Astrocyte (in vitro differentiated cells and primary cell): Measurements from ENCODE around the gene LRRC7. TPM values are rescaled to one million over a fixed set of nuclear protein-coding genes. Genes with fewer than 3 reads are reported as not detected.

Experiments used
- DNase-seq: peaks from one replicate; pipeline ENCODE4 v3.0.0-alpha.2; 2010; ENCODE audit warnings: low read depth
- FAIRE-seq: peaks from 2 replicates; lab custom pipeline; 2011; peaks lifted over from hg19 to GRCh38; lab: Jason Lieb, UNC
- H2AFZ ChIP-seq: 2 replicates; pipeline ENCODE4 v1.6.0; 2012; ENCODE audit warnings: low read depth, low read length, inconsistent platforms
- H3K27ac ChIP-seq: 2 replicates; pipeline ENCODE4 v1.5.1; 2011; ENCODE audit warnings: low read depth, low read length, inconsistent platforms
- H3K27me3 ChIP-seq: 2 replicates; pipeline ENCODE4 v1.6.0; 2011; ENCODE audit warnings: low read length, inconsistent platforms; ENCODE audit not compliant: insufficient read depth
- H3K36me3 ChIP-seq: 2 replicates; pipeline ENCODE4 v1.5.1; 2011; ENCODE audit warnings: low read length, inconsistent platforms; ENCODE audit not compliant: insufficient read depth
- H3K4me1 ChIP-seq: 2 replicates; pipeline ENCODE4 v1.5.1; 2011; ENCODE audit warnings: low read length, inconsistent platforms; ENCODE audit not compliant: insufficient read depth
- H3K4me2 ChIP-seq: 2 replicates; pipeline ENCODE4 v1.6.0; 2012; ENCODE audit warnings: low read length, inconsistent platforms
- H3K4me3 ChIP-seq: 2 replicates; pipeline ENCODE4 v1.5.1; 2011; ENCODE audit warnings: low read depth, mild to moderate bottlenecking, low read length, inconsistent platforms; ENCODE audit not compliant: insufficient read depth
- H3K79me2 ChIP-seq: 2 replicates; pipeline ENCODE4 v1.6.0; 2012; ENCODE audit warnings: mild to moderate bottlenecking, low read length, inconsistent platforms; ENCODE audit not compliant: insufficient read depth
- H3K9ac ChIP-seq: 2 replicates; pipeline ENCODE4 v1.6.0; 2012; ENCODE audit warnings: mild to moderate bottlenecking, low read length, inconsistent platforms
- H3K9me3 ChIP-seq: 2 replicates; pipeline ENCODE4 v1.5.1; 2012; ENCODE audit warnings: low read depth, mild to moderate bottlenecking, low read length, inconsistent platforms; ENCODE audit not compliant: insufficient read depth
- H4K20me1 ChIP-seq: 2 replicates; pipeline ENCODE4 v1.6.0; 2012; ENCODE audit warnings: low read length, inconsistent platforms; ENCODE audit not compliant: insufficient read depth
- H3K27ac Mint-ChIP-seq: one replicate; pipeline ENCODE4 v1.8.0; 2021; ENCODE audit warnings: mild to moderate bottlenecking, mixed read lengths; ENCODE audit not compliant: unreplicated experiment
- H3K27me3 Mint-ChIP-seq: one replicate; pipeline ENCODE4 v1.8.0; 2021; ENCODE audit warnings: low read depth, mixed read lengths; ENCODE audit not compliant: unreplicated experiment
- H3K36me3 Mint-ChIP-seq: one replicate; pipeline ENCODE4 v1.8.0; 2021; ENCODE audit warnings: low read depth, mixed read lengths; ENCODE audit not compliant: unreplicated experiment
- H3K4me1 Mint-ChIP-seq: one replicate; pipeline ENCODE4 v1.8.0; 2021; ENCODE audit warnings: low read depth, mixed read lengths; ENCODE audit not compliant: unreplicated experiment
- H3K4me3 Mint-ChIP-seq: one replicate; pipeline ENCODE4 v1.8.0; 2021; ENCODE audit warnings: mild to moderate bottlenecking, moderate library complexity, mixed read lengths; ENCODE audit not compliant: unreplicated experiment
- H3K9me3 Mint-ChIP-seq: one replicate; pipeline ENCODE4 v1.8.0; 2021; ENCODE audit warnings: mild to moderate bottlenecking, mixed read lengths; ENCODE audit not compliant: unreplicated experiment
- EZH2 ChIP-seq: IDR thresholded peaks from 2 replicates; pipeline ENCODE4 v1.6.1; 2012; ENCODE audit warnings: mild to moderate bottlenecking, low read length, inconsistent platforms; ENCODE audit not compliant: insufficient read depth
- total RNA-seq: library from RNA; stranded (reverse); gene quantifications from 2 replicates; pipeline ENCODE4 v1.2.1, GENCODE V29; 2021
- TF ChIP-seq, protein P1 (sequence below): IDR thresholded peaks from 2 replicates; pipeline ENCODE4 v1.5.1; 2011; ENCODE audit warnings: low read depth, mild to moderate bottlenecking, inconsistent platforms, low read length, moderate library complexity; ENCODE audit not compliant: insufficient read depth

The LRRC7 gene
- total RNA-seq, 1 donor from 2014 or later: 0.27 TPM

DNA sequence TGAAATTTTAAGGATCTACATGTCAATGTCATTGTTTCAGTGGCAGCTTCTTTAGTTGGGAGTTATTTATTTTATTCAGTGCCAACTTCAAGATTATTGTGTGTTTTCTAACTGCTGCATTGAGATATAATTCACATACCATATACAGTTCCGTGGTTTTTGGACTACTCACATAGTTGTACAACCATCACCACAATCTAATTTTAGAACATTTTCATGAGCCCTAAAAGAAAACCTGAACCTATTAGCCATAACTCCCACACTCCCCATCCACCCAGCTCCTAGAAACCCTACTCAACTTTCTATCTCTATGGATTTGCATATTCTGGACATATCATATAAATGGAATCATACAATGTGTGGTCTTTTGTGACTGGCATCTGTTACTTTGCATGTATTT is 417.7 kb downstream of the LRRC7 start:
- DNase-seq (no peak), FAIRE-seq (no peak)
- no peaks in the 10 kb centered on the region for H4K20me1 ChIP-seq
- H3K4me1 Mint-ChIP-seq: peaks cover 20% of the 10 kb centered on the region
- no peak for TF ChIP-seq EZH2
- TF ChIP-seq, protein P1, sequence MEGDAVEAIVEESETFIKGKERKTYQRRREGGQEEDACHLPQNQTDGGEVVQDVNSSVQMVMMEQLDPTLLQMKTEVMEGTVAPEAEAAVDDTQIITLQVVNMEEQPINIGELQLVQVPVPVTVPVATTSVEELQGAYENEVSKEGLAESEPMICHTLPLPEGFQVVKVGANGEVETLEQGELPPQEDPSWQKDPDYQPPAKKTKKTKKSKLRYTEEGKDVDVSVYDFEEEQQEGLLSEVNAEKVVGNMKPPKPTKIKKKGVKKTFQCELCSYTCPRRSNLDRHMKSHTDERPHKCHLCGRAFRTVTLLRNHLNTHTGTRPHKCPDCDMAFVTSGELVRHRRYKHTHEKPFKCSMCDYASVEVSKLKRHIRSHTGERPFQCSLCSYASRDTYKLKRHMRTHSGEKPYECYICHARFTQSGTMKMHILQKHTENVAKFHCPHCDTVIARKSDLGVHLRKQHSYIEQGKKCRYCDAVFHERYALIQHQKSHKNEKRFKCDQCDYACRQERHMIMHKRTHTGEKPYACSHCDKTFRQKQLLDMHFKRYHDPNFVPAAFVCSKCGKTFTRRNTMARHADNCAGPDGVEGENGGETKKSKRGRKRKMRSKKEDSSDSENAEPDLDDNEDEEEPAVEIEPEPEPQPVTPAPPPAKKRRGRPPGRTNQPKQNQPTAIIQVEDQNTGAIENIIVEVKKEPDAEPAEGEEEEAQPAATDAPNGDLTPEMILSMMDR: no peak
- H3K9me3 ChIP-seq: no peaks in the 10 kb centered on the region
- H3K9me3 Mint-ChIP-seq: no peaks in the 10 kb centered on the region
- H3K4me3 ChIP-seq: no peak overlapping the region
- H3K9ac ChIP-seq: no peak overlapping the region
- H3K27ac ChIP-seq: no peak overlapping the region
- H3K27ac Mint-ChIP-seq: no peak overlapping the region
- H3K4me3 Mint-ChIP-seq: no peak overlapping the region
- no peaks in the 10 kb centered on the region for H3K79me2 ChIP-seq
- no peak overlapping the region for H2AFZ ChIP-seq
- H3K36me3 Mint-ChIP-seq: no peaks in the 10 kb centered on the region
- H3K4me1 ChIP-seq: peaks cover 10% of the 10 kb centered on the region
- no peaks in the 10 kb centered on the region for H3K27me3 Mint-ChIP-seq
- H3K27me3 ChIP-seq: no peaks in the 10 kb centered on the region
- H3K4me2 ChIP-seq: no peak overlapping the region
- no peaks in the 10 kb centered on the region for H3K36me3 ChIP-seq

DNA sequence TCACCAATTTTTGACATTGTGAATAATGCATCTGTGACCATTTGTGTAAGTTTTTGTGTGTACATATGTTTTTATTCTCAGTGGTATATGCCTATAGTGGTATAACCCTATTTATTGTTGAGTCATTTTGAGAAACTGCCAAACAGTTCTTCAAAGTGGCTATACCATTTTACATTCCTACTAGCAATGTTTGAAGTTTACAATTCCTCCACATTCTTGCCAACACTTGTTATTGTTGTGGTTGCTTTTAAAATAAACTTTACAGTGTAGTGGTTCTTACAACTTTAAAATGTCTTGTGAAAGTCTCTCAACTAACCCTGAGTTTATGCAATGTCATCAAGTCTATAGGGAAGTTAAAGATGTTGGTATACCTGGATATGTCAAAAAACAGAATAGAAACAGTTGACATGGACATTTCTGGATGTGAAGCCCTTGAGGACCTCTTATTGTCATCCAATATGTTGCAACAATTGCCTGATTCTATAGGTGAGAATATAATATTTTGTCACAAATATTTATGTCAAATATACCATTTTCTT is 418.2 kb downstream of the LRRC7 start:
- DNase-seq (no peak), FAIRE-seq (no peak)
- H3K36me3 Mint-ChIP-seq: no peaks in the 10 kb centered on the region
- Histone ChIP-seq H4K20me1 (no peaks in the 10 kb centered on the region), H3K9ac (no peak overlapping the region), H3K4me3 (no peak overlapping the region), H2AFZ (no peak overlapping the region), H3K79me2 (no peaks in the 10 kb centered on the region), H3K27me3 (no peaks in the 10 kb centered on the region), H3K4me2 (no peak overlapping the region), H3K36me3 (no peaks in the 10 kb centered on the region), H3K9me3 (no peaks in the 10 kb centered on the region), H3K4me1 (peaks cover 10% of the 10 kb centered on the region), H3K27ac (no peak overlapping the region)
- H3K4me3 Mint-ChIP-seq: no peak overlapping the region
- H3K9me3 Mint-ChIP-seq: no peaks in the 10 kb centered on the region
- TF ChIP-seq, protein P1: no peak
- no peak for TF ChIP-seq EZH2
- no peaks in the 10 kb centered on the region for H3K27me3 Mint-ChIP-seq
- no peak overlapping the region for H3K27ac Mint-ChIP-seq
- H3K4me1 Mint-ChIP-seq: peaks cover 20% of the 10 kb centered on the region

DNA sequence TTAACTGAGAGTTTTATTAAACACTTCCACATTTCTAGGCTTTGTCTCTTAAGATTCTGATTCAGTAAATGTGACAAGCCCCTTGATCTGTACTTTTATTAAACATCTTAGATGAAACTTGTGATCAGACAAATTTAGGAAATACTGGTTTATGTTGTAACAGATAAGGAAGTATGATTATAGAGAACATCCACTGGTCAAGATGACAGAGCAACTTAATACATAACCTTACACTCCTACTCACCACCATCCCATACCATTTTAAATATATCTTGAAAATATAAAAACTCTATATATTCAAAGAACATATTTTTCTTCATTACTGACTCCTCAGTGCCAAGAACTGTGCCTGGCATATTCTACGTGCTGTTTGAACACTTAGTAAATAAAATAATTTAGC is 420.2 kb downstream of the LRRC7 start:
- no peak for DNase-seq
- no peak overlapping the region for H3K27ac ChIP-seq
- Mint-ChIP-seq H3K9me3 (no peaks in the 10 kb centered on the region), H3K27ac (no peak overlapping the region), H3K36me3 (no peaks in the 10 kb centered on the region), H3K27me3 (no peaks in the 10 kb centered on the region), H3K4me3 (no peak overlapping the region), H3K4me1 (peaks cover 19% of the 10 kb centered on the region)
- TF ChIP-seq, protein P1: no peak
- TF ChIP-seq EZH2: no peak
- no peaks in the 10 kb centered on the region for H3K79me2 ChIP-seq
- peaks cover 6% of the 10 kb centered on the region for H3K4me1 ChIP-seq
- H3K9me3 ChIP-seq: no peaks in the 10 kb centered on the region
- no peaks in the 10 kb centered on the region for H4K20me1 ChIP-seq
- H2AFZ ChIP-seq: no peak overlapping the region
- H3K27me3 ChIP-seq: no peaks in the 10 kb centered on the region
- H3K4me2 ChIP-seq: no peak overlapping the region
- H3K36me3 ChIP-seq: no peaks in the 10 kb centered on the region
- H3K9ac ChIP-seq: no peak overlapping the region
- no peak overlapping the region for H3K4me3 ChIP-seq
- FAIRE-seq: no peak
